Nasal cavity respiratory epithelium epithelial cell of viscerocranial mucosa (primary cell): Measurements from ENCODE around the gene ITPRID1. TPM values are rescaled to one million over a fixed set of nuclear protein-coding genes. Genes with fewer than 3 reads are reported as not detected.

ENCODE experiments used
- total RNA-seq: library from RNA; depleted of rRNA; stranded (reverse); fragments of >200 nt; gene quantifications from 2 replicates; pipeline ENCODE4 v1.2.3, GENCODE V29; 2014

ITPRID1 gene
- total RNA-seq = not detected in 2 replicates

GRCh38 chr7:31513790-31514189 is at the start of gene ITPRID1:
Gene ITPRID1 (plus strand): TSS chr7:31514090. CDS start chr7:31553025, 38,935 bp downstream.

GRCh38 chr7:31687024-31687748 is 173.3 kb downstream of the ITPRID1 start, which contains the start of gene PPP1R17:
Gene PPP1R17 (plus strand): TSS chr7:31687215. CDS start chr7:31692442, 5,227 bp downstream.

Other genes with a start within 250 kb of the ITPRID1 start
- not detected in 2 replicates for gene NEUROD6, start 173.4 kb upstream of the ITPRID1 start, total RNA-seq
- gene PPP1R17, start 173.1 kb downstream of the ITPRID1 start, total RNA-seq = not detected in 2 replicates